Neural cell (in vitro differentiated cells): Measurements from ENCODE around the gene GPC3.

ENCODE experiments used
- EP300 ChIP-seq: fragments of 450-650 bp; conservative IDR thresholded peaks from 2 replicates; pipeline ENCODE4 v1.6.1; 2014; ENCODE audit warnings: antibody characterized with exemption, mild to moderate bottlenecking, moderate library complexity; ENCODE audit not compliant: poor library complexity, severe bottlenecking
- EZH2 ChIP-seq: fragments of 200-600, 300-800 bp; shearing (Covaris generic), sonication (generic); IDR thresholded peaks from 2 replicates; pipeline ENCODE4 v1.6.1; 2014; ENCODE audit warnings: antibody characterized with exemption, low read length, borderline replicate concordance, mild to moderate bottlenecking; ENCODE audit not compliant: insufficient read depth, poor library complexity, severe bottlenecking
- POLR2AphosphoS5 ChIP-seq: IDR thresholded peaks from 2 replicates; pipeline ENCODE4 v1.6.1; 2012
- RAD21 ChIP-seq: fragments of 450-650 bp; conservative IDR thresholded peaks from 2 replicates; pipeline ENCODE4 v1.6.1; 2014; ENCODE audit warnings: antibody characterized with exemption, mild to moderate bottlenecking, moderate library complexity
- SMC3 ChIP-seq: fragments of 450-650 bp; conservative IDR thresholded peaks from 2 replicates; pipeline ENCODE4 v1.6.1; 2014; ENCODE audit warnings: antibody characterized with exemption, mild to moderate bottlenecking, moderate library complexity; ENCODE audit not compliant: poor library complexity
- TAF1 ChIP-seq: IDR thresholded peaks from 2 replicates; pipeline ENCODE4 v1.6.1; 2012; ENCODE audit warnings: low read depth
- TF ChIP-seq, protein P1 (sequence below): fragments of 450-650 bp; IDR thresholded peaks from 2 replicates; pipeline ENCODE4 v1.5.1; 2014; ENCODE audit warnings: antibody characterized with exemption, mild to moderate bottlenecking, moderate library complexity; ENCODE audit not compliant: poor library complexity, severe bottlenecking

DNA sequence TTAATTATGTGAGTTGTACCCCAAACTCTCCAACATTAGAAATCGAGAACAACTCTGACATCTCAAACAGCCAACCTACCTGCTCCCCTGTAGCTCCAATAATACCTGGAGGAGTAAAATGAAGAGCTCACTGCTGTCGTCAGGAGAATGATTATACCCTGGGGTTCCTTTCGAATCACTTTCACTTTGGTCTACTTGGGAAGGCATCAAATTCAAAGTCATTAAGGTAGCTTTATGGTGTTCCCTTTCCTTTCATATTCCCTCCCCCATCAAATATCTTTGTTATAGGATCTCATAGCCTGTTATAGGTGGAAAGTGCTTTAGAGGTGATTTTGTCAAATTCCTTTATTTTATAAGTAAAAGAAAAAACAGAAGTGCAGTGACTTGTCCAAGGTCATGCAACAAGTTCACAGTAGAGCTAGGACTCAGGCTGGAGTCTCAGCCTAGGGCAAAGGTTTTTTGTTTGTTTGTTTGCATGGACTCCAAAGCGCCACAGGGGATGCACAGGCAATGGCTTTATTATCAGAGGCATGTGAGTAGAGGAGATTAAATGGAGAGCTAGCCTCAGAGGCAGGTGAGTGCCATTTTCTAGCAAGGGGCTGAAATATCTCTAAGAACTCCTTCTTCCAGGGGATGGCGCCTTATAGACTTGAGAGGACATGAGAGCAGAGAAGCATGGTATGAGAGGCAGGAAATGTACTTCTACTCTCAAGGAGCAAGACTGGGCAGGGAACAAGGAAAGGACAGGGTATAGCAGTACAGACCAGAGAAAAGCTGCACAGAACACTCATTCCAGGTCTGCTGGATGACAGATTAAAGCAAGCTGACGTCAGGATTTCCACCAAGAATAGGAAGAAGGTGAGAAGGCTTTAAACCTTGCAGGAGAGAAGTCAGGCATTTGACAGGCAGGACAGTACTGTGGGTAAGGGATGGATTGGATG is 308.0 kb downstream of the GPC3 start:
- TF ChIP-seq, protein P1, sequence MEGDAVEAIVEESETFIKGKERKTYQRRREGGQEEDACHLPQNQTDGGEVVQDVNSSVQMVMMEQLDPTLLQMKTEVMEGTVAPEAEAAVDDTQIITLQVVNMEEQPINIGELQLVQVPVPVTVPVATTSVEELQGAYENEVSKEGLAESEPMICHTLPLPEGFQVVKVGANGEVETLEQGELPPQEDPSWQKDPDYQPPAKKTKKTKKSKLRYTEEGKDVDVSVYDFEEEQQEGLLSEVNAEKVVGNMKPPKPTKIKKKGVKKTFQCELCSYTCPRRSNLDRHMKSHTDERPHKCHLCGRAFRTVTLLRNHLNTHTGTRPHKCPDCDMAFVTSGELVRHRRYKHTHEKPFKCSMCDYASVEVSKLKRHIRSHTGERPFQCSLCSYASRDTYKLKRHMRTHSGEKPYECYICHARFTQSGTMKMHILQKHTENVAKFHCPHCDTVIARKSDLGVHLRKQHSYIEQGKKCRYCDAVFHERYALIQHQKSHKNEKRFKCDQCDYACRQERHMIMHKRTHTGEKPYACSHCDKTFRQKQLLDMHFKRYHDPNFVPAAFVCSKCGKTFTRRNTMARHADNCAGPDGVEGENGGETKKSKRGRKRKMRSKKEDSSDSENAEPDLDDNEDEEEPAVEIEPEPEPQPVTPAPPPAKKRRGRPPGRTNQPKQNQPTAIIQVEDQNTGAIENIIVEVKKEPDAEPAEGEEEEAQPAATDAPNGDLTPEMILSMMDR = no peak
- TF ChIP-seq RAD21 = no peak
- TF ChIP-seq EP300 = no peak
- TF ChIP-seq POLR2AphosphoS5 = no peak
- TF ChIP-seq SMC3 = no peak
- no peak for TF ChIP-seq EZH2
- no peak for TF ChIP-seq TAF1
